Stimulated activated CD4-positive, alpha-beta T cell treated with anti-CD3 and anti-CD28 coated beads, Interleukin-15, amount 100 ng/mL, for 48 hours (primary cell): ENCODE results near the gene NTRK2.

Experiments used
- DNase-seq, 2 donors: peaks; one replicate each; pipeline ENCODE4 v3.0.0-alpha.2; 2020; ENCODE audit warnings: low read depth in 2 of 2

The NTRK2 gene

DNA sequence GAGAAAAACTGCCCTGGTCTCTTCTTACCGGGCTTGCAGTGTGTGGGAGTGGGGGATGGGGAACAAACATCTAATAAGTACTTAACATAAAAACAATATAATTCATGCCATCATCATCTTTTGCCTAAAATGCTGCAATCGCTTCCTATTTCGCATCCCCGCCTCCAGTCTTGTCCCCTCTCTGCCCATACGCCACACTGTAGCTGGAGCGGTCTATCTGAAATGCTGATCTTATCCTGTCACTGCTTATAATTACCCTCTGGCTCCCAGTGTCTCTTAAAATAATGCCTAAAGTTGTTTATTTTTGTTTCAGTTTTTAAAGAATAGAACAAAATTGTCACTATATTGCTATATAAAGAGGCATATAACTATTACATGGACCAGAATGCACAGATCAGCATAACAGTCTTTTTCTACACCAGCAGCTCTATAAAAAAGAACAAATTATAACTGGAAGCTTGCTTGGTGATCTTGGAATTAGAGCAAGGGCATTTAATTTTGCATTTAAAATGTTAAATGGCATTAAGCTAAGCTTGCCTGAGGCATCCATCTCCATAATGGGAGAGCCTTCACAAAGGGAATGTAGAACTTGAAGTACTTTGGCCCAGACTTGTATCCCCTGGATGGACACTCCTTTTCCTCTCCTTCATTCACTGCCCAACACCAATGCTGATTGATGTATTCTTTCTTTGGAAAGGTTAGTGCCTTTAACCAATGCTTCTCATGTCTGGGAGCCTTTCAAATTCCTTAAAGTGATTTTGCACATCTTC, 12.2 kb downstream of the NTRK2 start:
- no peak for DNase-seq

DNA sequence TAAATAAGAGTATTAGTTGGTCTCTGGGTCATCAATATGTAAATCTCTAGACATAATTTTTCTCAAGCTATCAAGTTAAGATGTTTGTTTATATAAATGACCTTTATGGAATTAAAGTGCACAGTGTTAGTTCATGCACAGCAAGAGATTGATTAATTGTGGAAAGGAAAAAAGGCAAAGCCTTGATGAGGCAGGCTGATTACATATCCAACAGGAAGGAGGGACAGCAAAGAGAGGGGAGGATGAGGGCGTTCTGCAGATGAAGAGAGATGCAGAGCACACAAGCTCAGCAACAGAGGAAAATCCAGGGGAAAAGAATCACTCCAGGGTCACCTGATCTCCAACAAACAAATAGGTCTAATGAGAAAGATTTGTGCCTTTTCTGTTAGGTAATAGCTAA, 16.5 kb downstream of the NTRK2 start:
- no peak for DNase-seq

DNA sequence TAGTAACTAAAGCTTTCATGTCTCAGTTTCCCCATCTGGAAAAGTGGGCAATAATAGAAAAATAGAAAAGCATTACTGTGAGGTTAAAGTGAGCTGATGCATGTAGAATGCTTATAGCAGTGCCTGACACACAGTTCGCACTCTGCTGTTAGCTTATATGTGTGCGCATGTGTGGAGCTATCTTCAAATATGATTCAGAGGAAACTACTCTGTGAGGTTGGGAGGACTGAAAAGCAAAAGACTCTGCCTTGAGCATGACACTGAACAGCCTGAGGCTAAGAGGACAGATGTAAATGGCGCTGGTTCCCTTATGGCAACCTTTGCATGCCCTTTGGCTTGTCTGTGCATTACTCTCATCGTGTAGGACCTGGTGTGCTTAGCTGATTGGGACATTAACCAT, 19.4 kb downstream of the NTRK2 start:
- no peak for DNase-seq

DNA sequence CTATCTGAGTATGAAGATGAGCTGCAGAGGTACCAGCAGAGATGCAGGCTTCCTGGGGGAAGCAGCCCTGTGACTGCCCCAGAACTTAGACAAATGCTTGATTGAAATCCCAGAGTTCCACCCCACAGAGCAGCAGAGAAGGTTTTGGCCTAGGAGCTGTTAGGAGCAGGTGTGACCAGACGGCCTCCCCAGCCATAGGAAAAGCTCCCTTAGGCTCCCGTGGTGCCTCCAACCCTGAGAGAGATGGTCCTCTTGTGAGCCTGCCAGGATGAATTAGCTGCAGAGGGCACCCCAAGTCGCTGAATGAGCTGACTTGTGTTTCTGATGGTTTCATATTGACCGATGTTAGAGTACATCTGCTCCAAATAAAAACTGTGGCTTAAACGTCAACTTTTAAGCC, 22.1 kb downstream of the NTRK2 start:
- DNase-seq = no peak

DNA sequence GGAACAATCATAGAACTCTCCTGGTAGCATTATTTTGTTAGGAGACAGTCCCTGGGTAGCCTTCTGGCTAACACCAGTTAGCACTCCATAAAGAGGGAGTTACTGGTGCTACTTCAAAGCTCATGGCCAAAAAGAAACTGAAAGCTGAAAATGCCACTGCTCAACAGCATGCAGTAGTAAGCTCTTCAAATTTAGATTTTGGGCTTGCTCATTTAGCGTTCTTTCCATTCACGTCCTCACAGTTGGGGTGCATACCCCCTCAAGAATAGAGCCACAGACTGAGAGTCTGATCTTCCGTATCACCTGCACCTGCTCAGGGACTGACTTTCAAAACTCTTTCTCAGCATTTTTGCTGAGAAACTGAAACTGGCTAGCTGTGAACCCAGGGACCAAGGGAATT, 24.7 kb downstream of the NTRK2 start:
- DNase-seq = no peak

DNA sequence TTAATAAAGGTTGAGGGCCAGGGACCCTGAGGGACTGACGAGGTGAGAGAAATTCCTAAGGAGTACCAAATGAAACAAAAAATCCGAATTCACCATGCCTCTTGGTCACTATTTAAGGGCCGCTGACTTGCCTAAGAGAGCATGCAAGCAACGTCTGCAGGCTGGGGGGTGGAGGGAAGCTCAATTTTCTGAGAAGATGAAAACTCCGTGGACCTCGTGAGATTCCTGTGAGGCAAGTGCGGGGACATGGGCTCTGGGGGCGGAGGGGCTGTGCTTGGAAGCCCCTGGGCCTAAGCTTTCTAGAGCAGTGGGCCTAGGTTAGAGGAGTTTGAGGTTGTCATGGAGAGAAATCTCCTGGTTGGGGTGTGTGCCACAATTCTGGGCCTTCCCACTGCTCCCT, 27.5 kb downstream of the NTRK2 start:
- DNase-seq = no peak

DNA sequence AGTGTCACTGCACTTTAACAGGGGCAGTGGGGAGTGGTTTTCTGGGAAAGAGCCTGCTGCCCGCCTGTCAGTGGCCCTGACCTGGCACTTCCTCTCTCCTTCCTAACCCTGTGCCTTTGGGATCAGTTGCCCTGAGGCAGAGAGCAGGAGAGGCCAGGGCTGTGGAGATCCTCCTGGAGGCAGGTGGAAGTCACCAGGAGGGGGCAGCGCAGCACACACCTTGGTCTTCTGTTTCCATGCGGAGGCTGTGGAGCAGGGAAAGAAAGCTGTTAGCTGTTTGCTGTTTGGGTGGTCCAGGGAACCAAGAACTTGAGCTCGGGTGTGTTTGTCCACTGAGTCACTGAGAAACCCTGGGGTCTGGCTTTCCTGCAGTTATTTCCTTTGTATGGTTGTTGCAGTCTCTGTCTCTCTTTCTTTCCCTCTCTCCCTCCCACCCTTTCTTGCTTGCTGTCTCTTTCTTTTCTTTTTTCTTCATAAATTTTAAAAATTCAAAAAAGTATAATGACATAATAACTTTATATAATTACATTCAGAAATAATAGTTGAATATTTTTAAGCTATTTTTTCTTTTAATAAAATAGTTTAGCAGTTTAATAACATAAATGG, 28.1 kb downstream of the NTRK2 start:
- DNase-seq = peak; percentile 8 to 38

DNA sequence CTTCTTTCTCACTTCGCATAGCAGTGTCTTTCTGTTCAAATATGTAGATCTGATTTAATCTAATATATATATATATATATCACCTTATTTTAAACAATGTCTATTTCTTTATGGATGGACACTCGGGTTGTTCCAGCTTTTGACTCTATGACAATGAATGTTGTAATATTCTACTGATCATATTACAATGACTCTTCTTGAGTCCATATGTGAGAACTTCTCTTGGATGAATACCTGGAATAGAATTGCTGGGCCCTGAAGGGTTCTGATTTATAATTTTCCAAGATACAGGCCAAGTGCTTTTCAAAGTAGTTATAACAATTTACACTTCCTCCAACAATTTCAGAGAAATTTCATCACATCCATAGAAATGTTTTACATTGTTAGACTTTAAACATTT, 28.8 kb downstream of the NTRK2 start:
- no peak for DNase-seq

DNA sequence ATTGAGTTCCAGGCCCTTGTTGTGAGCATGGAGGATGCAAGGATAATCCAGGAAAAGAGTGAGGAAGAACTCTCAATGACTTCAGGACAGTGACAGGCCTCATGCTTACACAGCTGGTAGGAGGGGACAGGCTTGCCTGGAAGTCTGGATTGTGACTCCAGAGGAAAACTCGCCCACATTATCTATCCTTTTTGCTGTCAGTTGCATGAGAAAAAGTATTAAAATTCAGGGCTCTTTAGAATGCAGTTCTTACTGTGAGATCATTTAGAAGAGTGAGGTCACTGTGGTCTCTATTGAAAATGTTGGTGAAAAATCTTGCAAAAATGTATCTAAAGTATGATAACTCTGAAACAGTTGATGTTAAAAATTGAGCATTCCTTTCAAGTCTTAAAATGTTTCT, 30.5 kb downstream of the NTRK2 start:
- no peak for DNase-seq

DNA sequence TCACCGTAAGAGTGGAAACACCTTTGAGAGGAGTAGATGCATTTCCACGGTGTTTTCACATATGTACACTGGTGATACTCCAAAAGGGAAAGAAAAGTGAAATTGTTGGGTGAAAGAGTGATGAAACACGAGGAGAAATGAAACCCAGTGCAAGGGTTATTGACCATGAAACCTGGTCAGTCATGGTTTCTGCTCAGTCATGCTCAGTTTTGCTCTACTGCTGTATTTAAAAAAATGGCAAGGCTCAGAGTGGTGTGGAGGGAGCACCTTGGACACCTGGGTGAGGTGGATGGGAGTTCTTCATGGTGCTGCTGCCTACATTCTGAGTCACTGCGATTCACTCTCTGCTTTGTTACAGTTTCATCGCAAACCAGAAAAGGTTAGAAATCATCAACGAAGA, 32.3 kb downstream of the NTRK2 start:
- DNase-seq = no peak

DNA sequence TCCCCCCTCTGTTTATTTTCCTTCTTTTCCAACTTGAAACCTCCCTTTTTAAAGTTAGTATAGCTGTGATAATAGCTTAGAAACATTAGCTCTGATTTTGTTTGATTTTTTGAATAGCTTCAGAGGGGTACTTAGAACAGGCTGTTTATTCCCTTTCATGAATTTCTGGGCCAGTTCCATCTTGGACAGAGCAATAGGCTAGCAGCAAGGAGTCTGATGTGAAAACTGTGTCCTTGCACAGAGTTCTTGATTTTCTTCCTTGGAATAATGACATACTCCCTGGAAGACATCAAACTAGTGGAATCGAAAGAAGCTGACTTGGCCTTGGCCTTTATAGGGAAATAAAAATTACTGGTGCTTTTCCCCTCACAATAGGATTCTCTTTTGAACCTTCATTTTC, 32.9 kb downstream of the NTRK2 start:
- no peak for DNase-seq

DNA sequence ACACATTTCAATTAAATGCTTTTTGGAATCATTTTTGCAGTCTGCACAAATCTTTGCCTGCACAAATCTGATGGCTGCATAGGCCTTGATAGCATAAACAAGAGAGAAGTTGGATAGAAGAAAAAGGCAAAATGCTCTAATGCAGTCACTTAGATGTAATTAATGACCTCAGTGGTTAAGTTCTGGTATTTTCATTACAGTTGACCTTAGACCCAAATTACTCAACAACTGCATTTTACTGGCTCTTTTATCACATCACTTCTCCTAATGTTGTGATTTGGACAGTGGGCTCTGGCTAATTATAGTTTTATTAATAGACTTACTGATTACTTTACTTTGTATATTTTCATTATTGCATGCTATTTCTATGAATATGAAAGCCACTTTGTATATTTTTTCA, 34.3 kb downstream of the NTRK2 start:
- DNase-seq = no peak

DNA sequence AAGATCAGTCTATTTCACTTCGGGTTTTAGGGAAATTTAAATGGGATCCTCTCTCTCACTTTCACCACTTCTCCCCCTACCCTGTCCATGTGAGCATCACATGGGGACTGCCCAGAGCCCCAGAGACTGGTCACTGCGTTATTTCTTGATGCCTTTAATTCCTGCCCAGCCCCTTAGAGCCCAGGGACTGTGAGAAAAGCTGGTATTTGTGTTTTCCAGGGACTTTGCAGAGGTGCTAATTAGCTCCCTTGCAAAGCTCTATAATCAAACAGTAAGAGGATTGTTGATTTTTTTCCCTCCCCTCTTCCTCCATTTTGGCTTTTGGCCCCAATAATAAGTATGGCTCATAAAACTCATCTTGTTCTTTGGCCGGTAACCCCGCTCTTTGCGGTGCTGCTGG, 35.6 kb downstream of the NTRK2 start:
- no peak for DNase-seq

DNA sequence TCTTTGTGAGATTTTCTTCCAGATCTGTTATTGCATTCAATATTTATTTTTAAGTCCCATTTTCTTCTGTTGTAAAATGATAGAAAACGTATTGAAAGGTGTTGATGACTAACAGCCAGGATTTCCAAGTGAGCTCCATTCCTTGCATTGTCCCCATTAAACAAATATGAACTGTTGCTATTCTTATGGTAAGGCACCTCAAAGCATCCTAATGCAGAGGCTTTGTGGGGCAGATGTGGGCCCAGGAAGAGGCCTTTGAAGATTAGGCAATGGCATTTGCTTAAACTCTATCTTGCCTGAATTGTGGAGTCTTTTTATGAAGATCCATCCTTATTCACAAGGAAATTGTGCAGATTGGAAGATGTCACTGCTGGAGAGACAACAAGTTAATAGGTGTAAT, 38.9 kb downstream of the NTRK2 start:
- DNase-seq = no peak

DNA sequence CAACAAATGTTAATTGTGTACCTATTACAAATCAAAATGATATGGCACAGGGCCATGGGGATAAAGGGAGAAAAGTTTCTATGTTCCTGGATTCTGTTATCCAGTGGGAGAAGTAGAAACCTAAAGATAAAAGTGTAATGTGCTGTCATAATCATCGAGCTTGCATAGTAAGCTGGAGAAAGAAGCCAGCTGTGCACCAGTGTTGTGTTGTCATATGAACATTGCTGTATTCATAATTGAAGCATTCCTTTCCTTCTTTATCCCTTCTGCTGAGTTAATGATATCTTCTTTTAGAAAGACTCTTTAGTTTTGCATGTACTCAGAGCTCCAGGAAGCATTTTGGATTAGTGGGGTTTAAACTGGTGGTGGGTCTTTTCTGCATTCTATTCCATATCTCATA, 39.5 kb downstream of the NTRK2 start:
- no peak for DNase-seq

DNA sequence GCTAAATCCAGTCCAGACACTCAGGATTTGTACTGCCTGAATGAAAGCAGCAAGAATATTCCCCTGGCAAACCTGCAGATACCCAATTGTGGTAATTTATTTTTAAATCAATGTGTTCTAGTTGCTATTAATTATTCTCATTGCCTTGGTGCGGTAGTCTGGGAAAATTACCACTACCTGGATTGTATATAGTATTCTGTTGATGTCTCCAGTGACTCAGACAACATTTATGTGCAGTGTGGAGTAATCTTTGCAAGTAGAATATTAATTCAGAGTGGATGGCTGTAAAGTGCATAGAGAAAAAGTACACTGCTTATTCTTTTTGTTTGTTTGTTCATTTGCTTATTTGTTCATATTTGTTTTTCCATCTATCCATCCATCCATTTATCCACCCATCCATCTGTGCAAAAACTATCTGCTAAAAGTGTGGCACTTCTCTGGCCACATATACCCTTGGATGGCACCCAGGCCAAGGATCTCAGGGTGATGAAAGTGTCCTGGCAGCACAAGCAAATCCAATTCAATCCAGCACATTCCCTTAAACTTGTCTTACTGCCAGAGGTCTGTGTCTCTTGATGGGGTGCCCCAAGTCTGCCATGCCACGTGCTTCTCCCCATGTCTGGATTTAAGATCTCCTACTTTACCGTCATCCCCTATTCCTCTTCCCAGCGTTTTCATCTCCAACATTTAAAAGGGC, 41.3 kb downstream of the NTRK2 start:
- DNase-seq = no peak

DNA sequence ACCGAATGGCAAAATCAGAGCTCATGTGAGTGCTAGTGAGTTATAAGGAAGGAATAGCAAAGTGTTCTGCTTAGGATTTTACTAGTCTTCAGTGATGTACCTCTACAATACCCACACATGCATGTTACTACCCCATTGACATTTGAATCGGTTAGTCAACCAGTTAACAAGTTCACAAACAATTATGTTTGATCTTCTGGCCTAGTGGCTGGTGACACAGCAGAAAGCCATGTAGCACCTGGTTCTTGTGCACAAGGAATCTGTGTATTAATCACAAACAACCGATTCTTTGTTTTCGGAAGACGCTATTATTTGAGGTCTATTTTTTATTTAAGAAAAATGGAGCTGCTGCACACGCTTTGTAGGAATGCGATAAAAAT, 41.9 kb downstream of the NTRK2 start:
- DNase-seq = no peak

DNA sequence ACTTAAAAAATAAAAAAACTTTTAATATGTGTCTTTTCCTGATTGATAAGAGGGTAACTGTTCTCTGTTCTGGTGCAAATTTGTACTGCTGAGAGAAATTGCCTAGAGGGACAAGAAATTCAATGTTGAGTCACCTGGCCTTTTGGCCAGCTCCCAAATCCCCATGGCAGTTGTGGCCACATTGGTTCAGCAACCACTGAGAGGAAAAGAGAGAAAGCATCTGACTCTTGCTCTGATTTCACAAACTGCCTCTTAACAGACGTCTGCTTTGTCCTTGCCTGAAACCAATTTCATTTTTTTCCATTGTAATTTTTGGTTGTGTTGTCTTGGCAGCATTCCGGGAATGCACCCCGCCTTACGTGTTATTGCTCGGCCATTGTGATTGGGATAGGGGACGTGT, 42.4 kb downstream of the NTRK2 start:
- no peak for DNase-seq

DNA sequence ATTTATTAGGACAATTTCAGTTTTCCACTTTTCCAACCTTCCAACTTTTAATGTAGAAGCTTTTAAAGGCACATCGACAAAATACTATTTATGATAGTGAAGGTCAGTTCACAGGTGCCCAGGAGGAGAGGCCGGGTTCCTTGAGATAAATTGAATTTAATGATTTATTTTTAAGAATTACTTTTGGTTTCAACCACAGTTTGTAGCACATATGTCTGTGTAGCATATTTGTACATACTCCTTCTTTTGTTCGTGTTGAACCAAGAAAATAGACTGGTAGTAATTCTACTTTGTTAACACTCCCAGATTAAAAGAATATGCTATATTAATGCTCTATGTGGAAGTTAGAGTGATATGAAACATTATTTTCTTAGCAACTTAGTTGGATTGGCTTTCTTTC, 46.7 kb downstream of the NTRK2 start:
- no peak for DNase-seq

DNA sequence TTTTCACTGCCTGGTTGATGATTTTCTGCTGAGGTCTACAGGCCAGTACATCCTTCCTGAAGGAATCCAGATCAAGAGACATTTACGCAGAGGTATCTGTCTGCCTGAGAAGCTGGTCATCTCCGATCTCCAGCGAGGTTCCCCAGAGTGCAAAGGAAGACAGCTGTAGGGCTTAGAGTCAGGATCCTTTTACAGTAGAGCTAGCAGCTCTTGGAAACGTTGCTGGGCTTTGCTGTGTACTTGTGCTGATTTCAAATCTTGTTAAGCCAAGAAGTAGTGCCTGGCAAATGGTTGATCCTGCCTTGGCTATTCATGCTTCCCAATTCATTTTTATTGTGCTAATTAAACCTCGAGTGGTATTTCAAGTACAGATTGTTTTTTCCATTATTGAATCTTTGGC, 48.9 kb downstream of the NTRK2 start:
- no peak for DNase-seq

DNA sequence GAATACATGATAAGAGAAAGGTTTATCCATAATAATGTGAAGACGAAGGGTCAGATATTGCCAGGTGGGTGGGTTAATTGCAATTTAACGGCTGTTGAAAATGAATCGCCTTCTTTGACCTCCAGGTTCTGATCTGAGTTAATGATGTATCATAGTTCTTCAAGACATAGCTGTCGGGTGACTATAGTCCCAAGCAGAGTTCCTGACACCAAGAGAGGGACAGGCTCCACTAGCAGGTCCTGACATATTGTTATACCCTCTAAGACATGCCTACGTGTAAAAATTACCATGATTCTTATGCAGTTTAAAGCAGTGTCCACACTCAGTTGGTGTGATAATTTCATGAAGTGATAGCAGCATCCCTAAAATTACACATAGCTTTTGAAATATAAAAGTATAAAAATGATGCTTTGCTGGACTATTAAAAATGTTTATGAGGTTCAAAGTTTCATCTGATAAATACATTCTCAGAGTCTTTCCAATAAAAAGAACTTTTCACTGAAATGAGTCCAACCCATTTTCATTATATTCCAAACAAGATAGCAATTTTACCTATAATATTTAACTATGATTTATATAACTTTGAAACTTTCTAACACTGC, 53.0 kb downstream of the NTRK2 start:
- no peak for DNase-seq

DNA sequence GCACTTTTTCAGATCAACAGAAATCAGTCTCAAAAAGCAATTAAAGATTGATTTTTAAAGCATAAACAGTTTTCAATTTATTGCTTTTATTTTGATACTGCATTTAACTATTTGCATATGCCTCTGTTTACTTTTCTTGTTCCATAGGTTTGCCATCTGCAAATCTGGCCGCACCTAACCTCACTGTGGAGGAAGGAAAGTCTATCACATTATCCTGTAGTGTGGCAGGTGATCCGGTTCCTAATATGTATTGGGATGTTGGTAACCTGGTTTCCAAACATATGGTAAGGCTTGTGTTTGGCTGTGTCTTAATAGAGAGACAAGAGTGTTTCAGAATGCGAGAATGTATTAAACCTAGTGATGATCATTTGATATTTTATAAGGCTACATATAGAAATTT, 53.9 kb downstream of the NTRK2 start:
- DNase-seq = no peak

DNA sequence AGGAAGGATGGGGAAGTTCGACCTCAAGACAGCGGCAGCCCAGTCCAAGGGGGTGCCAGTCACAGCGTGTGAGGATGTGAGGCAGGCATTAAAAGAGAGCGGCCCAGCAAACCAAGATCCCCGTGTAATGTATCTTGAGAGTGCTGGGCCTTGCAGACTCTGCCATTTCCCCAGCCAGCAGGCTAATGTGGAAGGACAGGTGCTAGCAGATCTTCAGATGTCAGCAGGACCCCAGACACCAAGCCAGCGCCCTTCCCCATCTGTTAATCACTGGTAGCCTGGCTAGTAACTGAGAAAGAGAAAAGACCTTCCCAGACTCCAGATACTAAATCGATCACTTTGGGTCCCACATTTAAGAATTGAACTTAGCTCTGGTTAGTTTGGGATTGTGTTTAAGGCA, 62.2 kb downstream of the NTRK2 start:
- DNase-seq = no peak
